GM18499 (cell line): ENCODE measurements around the gene ACO2.
A peak's percentile ranks its signal among the peaks of the same experiment; 100 is the strongest.
"Not testable (repeated sequence)": the region's sequence is repeated elsewhere in the genome, so short reads cannot be mapped to it uniquely, and the experiment has no call there.

Experiments used
- ATAC-seq: cut with Tn5 transposase; IDR thresholded peaks from one replicate; pipeline ENCODE4 v1.9.1; 2021; ENCODE audit warnings: moderate number of reproducible peaks; ENCODE audit not compliant: insufficient read depth, unreplicated experiment

The ACO2 gene

DNA sequence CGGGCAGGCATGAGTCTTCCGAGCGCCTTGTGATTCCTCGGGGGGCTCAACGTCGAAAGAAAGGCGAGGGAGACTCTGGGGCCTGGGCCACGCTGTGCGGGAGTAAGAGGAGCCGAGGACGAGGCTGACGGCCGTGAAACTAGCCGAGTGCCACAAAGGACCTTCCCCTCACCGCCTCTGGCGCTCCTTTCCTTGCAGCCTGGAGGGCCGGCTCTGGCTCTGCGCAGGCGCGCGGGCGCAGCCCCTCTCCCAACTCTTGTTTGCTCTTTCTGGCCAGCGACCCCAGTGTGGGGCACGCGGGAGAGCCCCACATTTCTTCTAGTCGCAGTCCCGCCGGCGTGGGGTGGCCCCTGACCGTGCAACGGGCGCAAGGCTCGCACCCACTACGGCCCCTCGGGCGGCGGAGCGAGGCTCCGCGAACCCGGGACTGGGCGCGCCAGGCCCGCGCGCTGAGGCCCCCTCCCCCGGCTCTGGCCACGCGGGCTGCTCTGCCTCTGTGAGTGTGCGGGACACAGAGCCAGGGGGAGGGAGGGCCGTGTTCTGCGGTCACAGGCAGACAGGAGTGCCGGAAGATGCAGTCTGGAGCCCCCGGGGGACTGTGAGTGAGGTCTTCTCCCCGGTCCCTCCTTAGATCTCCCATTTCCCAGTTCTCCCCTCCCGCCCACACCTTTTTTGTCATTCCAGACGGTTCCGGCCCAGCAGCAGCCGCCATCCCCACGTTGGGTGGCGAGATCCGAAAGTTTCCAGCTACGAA lies 21.3 kb upstream of the ACO2 start:
- no peak for ATAC-seq

DNA sequence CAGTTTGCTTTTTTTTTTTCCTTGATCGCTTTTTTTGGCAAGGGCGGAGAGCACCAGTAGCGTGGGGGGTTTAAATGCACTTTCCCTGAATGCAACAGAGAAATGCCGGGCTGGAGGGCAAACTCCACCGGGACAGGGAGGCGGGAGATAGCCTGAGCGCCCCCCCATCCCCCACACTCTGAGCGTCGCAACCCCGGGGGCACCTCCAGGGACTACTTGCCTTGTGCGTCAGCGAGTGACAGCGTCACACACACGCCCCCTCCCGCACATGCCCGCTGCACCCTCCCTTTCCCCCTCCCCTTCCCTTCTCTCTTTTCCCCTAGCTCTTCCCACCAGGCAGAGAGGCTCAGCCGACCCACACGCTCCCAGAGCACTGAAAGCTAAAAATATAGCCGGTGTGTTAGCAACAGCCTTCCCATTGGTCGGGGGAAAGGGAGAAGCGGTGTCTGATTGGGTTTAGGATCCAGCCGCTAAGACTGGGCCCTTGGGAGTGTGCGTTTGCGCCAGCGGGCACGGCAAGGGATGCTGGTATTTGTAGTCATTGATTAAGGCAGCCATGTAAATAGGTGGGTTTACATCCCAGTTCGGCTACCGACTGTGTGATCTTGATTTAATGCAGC lies 20.6 kb upstream of the ACO2 start:
- no peak for ATAC-seq

DNA sequence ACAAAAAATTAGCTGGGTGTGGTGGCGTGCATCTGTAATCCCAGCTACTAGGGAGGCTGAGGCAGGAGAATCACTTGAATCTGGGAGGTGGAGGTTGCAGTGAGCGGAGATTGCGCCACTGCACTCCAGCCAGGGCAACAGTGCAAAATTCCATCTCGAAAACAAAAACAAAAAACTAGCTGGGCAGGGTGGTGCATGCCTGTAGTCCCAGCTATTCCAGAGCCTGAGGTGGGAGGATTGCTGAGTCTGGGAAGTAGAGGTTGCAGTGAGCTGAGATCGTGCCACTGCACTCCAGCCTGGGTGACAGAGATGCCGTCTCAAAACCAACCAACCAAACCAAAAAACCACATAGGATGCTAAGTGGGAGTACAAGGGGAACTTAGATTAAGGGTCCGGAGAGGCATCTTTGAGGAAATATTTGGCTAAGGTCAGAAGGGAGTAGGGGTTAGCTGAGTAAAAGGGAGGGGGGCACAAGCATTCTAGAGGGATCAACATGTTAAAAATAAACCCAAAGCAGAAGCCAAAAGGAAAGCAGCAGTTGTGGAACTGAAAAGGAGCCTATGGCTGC lies 10.7 kb upstream of the ACO2 start:
- ATAC-seq, result no peak

DNA sequence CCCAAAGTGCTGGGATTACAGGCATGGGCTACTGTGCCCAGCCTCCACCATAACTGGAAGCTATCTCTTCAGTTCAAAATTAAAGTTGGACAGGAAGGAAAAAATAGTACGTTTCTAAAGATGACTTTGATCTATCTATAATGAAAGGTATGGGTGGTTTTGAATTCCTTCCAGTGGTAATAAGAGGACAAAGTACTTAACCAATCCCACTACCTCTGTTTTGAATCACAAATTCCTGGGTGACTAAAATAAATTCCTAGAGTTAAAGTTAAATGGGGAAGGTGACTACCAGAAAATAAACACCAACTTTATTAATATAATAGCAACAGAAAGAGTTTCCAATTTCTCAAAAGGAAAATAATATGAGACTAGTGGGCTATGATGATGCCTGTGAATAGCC lies 9.5 kb upstream of the ACO2 start:
- ATAC-seq, result no peak

DNA sequence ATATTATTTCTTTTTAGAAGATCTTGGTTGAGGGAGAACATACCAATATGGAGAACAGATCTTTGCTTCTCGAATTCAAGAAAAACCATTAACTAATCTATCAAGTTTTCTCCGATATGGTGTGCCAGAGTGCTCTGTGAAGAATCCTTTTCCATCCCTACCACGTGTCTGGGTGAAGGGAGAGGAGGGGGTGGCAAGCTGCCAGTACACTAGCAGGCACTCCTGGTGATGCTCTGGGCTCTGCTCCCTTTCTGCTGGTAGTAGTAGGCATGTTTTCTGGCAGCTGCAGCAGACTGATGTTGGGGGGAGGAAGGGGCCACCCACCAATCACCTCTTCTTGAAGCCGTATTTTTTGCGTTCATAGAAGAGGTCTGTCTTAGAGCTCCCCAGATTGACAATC lies 8.8 kb upstream of the ACO2 start:
- ATAC-seq, result not testable (repeated sequence)

DNA sequence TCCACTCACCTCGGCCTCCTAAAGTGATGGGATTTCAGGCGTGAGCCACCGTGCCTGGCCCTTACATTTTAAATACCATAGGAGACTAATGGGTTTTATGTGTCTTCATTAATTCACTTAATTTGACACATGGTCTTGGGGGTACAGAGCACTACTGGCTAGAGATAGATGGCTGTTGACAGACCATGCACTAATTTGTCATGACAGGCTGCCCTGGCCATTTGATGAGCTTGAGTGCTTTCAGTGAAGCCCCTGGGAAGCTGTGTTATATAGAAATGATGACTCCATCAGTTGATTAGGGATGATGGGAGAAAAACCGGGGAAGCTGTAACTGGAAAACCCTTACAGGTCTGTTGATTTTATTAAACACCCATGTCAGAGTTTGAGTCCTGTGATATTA lies 7.0 kb upstream of the ACO2 start:
- no peak for ATAC-seq

DNA sequence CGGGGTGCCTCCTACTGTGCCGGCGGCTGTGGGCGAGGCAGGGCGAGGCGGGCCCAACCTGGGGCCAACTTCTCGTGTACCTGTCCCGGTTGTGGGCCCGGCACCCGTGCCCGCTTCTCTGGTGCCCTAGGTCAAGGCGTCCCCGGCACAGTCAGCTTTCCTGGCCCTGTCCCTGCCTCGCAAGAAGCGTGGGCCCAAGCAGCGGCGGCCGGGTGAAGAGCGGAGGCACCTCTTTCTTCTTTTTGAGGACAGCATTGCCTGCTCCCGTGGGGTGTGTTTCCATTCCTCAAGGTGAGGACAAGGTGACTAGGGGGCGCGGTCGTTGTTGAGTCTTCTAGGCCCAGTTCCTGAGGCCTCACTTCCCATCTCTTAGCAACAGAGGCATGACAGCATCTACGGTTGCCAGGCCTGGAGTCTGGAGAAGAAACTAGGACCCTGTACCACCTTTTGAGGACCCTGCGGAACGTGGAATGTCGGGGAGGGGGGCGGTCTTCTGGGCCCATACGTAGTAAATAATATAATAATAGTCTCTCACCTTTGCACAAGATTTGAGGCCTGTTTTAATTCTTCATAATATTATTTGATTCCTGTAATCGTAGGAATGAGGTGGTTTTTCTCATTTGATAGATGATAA lies 418 bp downstream of the ACO2 start:
- ATAC-seq, result peak; percentile 12

DNA sequence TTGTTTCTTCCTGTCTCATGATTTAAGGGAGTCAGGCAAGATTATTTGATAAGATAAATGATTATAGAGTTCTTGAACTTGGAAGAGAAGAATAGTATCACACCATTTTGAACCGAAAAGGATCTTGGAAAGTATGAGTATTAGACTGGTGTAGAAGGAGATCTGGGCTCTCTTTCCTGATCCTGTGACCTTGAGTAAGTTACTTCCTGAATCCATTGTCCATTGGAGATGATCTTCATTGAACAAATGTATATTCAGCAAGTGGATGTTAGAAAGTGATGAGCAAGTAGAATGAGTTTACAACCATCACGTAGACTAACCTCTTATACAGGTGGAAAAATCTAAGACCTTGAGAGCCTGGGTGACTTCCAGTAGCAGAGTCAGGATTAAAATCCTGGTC lies 2.0 kb downstream of the ACO2 start:
- ATAC-seq, result no peak

DNA sequence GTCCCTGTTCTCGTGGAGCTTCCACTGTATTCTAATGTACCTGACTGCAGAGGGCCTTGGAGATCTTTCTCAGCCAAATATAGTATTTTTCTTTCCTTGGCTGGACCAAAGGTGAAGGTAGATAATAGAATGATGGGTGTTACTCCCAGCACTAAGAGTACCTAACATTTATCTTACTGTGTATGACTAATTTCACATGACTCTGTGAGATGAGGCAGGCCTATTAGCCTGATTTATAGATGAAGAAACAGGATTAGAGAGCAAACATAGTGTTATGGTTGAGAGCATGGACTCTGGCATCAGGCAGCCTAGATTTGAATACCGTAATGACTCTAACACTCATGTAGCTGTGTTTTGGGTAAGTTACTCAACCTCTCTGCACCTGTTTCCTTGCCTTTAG lies 2.7 kb downstream of the ACO2 start:
- ATAC-seq, result no peak

DNA sequence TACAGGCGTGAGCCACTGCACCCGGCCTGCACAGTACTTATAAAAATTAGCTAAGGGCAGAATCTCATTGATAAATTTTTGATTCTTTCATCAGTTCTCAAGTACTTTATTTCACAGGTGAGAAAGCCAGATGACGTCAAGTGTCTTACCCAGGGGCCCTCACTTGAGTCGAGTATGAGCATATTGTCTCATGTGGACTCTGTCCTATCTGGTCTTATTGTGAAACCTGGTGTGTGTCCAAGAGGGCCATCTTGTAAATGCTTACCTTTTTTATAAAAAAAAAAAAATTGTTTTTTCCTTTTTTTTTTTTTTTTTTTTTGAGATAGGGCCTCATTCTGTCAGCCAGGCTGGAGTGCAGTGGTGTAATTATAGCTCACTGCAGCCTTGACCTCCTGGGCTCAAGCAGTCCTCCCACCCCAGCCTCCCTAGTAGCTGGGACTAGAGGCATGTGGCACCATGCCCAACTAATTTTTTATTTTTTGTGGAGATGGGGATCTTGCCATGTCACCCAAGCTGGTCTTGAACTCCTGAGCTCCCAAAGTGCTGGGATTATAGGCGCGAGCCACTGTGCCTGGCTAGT lies 6.0 kb downstream of the ACO2 start:
- no peak for ATAC-seq

DNA sequence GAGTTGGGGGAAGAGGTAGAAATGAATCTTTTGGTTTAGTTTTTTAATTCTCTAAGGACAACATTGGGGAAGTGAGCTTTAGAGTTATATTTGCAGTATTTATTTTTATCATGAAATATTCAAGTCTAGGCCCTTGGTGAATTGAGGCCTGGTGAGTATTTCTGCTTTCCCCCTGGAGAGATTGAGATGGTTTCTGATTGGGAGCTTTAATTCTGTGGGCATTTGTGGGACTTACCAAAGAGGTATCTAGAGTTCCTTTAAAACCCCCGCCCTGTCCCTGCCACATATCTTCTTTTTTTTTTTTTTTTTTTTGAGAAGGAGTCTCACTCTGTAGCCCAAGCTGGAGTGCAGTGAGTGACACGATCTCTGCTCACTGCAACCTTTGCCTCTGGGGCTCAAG lies 9.6 kb downstream of the ACO2 start:
- no peak for ATAC-seq

DNA sequence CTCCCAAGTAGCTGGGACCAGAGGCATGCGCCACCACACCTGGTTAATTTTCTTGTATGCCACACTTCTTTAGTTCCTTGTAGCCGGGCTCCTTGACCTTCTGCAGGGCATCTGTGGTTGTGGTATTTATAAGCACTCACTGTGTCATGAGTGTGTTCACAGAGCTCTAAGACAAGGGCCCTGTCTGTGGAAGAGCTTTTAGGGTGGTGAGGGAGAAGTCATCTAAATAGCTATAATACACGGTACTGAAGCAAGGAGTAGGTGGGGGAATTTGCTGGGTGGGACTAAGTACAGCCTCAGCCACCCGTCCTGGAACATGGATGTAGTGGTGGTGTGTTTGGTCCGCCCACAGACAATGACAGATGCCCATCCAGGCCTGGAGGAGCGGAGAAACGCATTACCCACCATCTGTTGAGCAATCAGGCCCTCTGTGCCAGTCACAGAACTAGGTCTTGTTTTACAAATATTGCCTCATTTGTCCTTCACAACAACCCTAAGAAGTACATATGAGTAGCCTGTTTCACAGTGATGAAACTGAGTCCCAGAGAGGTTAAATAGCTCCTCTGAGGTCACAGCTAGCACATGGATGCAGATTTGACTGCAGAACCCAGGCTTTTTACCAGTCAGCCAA lies 10.1 kb downstream of the ACO2 start:
- no peak for ATAC-seq

DNA sequence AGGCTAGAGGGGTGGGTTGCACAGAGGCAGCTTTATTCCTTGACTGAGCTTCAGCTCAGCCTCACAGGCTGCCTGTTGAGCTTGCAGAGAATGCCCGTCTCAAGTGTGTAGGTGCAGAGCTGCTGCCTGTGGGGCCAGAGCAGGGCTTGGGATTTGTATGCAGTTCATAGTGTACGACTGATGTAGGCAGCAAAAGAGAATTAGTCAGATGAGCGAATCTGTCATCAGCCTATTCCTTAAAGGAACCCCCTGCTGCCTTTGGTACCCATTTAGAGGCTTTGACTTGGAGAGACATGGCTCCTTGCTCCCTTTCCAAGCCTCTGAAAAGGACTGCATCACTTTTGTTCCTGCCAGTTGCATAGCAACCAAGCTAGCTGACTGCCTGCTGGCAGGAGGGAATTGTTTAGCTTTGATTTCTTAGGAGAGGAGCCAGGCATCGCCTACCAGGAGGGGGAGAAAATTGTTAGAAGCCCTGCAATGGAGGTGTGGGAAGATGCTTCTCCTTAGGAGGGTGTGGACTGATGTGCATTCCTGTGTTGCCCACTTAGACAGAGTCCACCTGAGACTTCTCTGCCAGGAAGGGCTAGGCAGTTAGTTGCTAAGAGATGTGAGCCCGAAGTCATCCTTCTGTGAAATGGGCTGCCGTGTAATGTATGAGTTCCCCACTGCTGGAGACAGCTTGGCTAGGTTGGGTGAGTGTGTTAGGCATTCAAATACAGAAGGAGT lies 10.9 kb downstream of the ACO2 start:
- no peak for ATAC-seq

DNA sequence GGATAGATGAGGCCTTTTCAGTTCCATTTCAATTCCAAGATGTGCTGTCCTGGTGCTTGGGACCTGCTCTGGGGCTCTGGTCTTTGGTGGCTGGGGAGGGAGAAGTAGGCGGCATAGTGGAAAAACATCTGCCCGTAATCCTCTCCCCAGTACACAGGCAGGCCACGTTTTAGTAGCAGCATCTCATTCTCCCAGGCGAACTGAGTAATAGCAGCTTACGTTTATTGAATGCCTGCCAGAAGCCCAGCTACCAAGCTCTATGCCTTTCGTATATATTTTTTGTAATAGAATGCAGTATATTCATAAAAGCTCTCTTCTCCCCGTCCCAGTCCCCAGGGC lies 11.4 kb downstream of the ACO2 start:
- ATAC-seq, result no peak

DNA sequence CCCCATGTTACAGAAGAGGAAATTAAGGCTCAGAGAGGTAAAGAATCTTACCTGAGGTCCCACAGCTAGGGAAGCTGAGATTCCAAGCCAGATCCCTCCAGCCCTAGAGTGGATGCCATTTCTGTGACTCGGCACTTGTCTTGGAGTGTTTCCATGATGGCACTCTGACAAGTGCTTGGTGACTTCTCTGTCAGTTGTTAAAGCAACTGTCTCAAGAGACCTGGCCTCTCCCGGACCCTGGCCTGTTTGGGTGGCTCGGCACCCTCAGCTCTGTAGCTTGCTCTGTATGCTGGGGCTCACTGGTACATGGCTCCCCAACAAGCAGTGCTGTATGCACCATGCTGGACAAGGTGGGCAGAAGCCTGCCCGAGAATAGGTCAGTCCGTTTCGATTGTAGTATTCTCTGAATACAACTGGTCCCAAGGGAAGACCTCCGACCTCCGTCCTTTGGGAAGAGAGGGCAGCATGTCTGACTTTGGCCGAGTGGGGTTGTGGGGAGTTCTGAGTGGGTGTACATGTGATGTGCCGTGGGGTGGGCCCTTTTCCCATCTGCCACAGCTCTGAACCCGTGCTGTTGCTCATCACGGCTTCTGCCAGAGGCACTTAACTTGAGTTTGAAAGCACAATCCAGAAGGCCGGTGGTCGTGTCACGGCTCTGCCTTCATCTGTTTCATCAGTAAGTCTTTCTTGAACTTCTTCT lies 12.4 kb downstream of the ACO2 start:
- ATAC-seq, result no peak

DNA sequence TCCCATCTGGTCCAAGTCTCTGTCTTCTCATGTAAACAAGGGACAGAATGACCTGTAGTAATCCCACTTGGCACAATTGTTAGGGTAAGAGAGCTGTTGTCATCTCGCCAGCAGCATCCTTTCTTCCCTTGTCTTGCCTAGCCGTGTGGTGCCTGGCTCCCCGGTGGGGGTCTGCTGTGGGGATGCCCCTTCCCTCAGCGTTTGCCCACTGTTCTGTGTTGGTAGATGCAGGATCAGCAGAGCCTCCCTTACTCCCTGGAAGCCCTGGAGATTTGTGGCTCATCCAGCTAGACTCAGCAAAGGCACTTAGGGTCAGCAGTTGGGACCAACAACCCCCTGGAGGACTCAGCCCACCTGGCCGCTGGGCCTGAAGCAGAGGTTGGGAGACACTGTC lies 13.0 kb downstream of the ACO2 start:
- ATAC-seq, result no peak

DNA sequence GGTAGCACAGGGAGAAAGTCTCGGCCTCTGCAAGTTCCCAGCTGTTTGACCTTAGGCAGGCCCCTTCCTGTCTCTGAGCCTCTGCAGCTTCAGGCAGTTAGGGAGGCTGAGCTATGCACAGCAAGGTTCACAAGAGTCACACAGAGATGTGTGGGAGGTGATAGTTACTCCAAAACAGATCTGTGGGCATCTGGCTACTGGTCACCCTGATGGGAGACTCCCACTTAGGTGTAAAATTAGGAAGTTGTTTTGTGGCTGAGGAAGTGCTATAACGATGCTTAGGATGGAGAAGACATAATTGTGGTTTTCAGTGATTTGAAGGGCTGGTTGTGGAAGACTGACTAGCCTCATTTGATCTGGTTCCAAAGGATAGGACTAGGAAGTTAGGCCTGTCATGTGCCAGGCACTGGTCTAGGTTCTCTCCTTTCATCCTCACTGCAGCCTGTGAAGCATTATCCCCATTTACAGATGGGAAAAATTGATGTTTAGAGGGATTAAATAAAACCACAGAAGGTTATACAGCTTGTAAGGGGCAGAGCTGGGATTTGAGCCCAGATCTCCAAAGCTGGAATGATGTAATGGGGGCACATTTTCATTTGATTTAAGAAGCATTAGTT lies 13.5 kb downstream of the ACO2 start:
- ATAC-seq, result no peak

DNA sequence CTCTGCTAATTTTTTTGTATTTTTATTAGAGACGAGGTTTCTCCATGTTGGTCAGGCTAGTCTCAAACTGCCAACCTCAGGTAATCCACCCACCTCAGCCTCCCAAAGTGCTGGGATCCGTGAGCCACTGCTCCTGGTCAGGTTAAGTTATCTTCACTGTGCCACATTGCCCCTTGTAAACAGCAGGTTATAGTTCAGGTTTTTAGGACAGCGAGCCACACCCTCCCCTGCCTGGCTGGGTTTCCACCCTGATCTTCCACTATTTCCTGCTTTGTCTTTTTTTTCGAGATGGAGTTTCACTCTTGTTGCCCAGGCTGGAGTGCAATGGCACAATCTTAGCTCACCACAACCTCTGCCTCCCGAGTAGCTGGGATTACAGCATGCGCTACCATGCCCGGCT lies 16.1 kb downstream of the ACO2 start:
- ATAC-seq, result no peak
